OCI-LY3 (cell line): Measurements from ENCODE around the gene RPA4.

Experiments used
- H2AFZ ChIP-seq: fragments of 200-600, 300-600 bp; shearing (Covaris generic); 2 replicates; pipeline ENCODE4 v1.6.0; 2014; ENCODE audit warnings: antibody characterized with exemption, low read depth, low read length
- H3K27ac ChIP-seq: fragments of 200-600, 300-600 bp; sonication (generic); 2 replicates; pipeline ENCODE4 v1.5.1; 2014; ENCODE audit warnings: mild to moderate bottlenecking, low read length, moderate library complexity, mixed read lengths
- H3K27me3 ChIP-seq: fragments of 200-600, 300-600 bp; sonication (generic); 2 replicates; pipeline ENCODE4 v1.6.1; 2014; ENCODE audit warnings: low read depth, low read length, mixed read lengths
- H3K36me3 ChIP-seq: fragments of 200-600, 300-600 bp; sonication (generic); replicated peaks from 2 replicates; pipeline ENCODE3; 2014; ENCODE audit warnings: low read depth, low read length, mixed read lengths
- H3K4me1 ChIP-seq: fragments of 300-600, 200-600 bp; sonication (generic); 2 replicates; pipeline ENCODE4 v1.6.1; 2014; ENCODE audit warnings: low read length, mixed read lengths
- H3K4me2 ChIP-seq: fragments of 200-600, 300-600 bp; sonication (generic); 2 replicates; pipeline ENCODE4 v1.6.1; 2014; ENCODE audit warnings: low read length, mixed read lengths
- H3K4me3 ChIP-seq: fragments of 300-600, 200-600 bp; sonication (generic); 2 replicates; pipeline ENCODE4 v1.5.1; 2014; ENCODE audit warnings: antibody characterized with exemption, mild to moderate bottlenecking, low read length, moderate library complexity
- H3K79me2 ChIP-seq: fragments of 300-600, 200-600 bp; shearing (Covaris generic); 2 replicates; pipeline ENCODE4 v1.6.1; 2014; ENCODE audit warnings: mild to moderate bottlenecking, low read length, mixed read lengths
- H3K9ac ChIP-seq: fragments of 300-600, 200-600 bp; shearing (Covaris generic); 2 replicates; pipeline ENCODE4 v1.6.0; 2014; ENCODE audit warnings: mild to moderate bottlenecking, low read length, moderate library complexity
- H3K9me3 ChIP-seq: fragments of 200-600, 300-600 bp; shearing (Covaris generic); 2 replicates; pipeline ENCODE4 v1.6.1; 2014; ENCODE audit warnings: low read length, mixed read lengths; ENCODE audit not compliant: insufficient read depth
- H4K20me1 ChIP-seq: fragments of 200-600, 300-600 bp; sonication (generic); 2 replicates; pipeline ENCODE4 v1.6.1; 2016; ENCODE audit warnings: low read length, mixed read lengths; ENCODE audit not compliant: insufficient read depth
- EZH2phosphoT487 ChIP-seq: fragments of 200-600 bp; shearing (Covaris generic); IDR thresholded peaks from 2 replicates; pipeline ENCODE4 v1.6.1; 2018; ENCODE audit warnings: antibody characterized with exemption, mixed run types, low read depth
- TF ChIP-seq, protein P1 (sequence below): fragments of 200-600, 300-600 bp; sonication (generic); IDR thresholded peaks from 2 replicates; pipeline ENCODE4 v1.5.1; 2014; ENCODE audit warnings: antibody characterized with exemption, low read length, low read depth

The RPA4 gene

DNA sequence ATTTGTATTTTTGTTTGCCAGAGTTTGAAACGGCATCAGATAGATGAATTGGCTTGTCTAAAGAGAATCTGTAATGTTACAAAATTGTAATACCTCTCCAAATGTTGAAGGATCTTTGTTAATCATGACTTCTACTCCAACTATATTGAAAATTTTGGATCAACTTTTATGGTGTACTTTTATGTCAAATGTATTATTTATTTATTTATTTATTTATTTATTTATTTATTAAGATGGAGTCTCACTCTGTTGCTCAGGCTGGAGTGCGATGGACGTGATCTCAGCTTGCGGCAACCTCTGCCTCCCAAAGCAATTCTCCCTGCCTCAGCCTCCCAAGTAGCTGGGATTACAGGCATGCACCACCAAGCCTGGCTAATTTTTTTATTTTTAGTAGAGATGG is 36.0 kb downstream of the RPA4 start:
- H3K9ac ChIP-seq: no peak overlapping the region
- no peaks in the 10 kb centered on the region for H3K36me3 ChIP-seq
- no peaks in the 10 kb centered on the region for H4K20me1 ChIP-seq
- H3K4me2 ChIP-seq: no peak overlapping the region
- TF ChIP-seq, protein P1, sequence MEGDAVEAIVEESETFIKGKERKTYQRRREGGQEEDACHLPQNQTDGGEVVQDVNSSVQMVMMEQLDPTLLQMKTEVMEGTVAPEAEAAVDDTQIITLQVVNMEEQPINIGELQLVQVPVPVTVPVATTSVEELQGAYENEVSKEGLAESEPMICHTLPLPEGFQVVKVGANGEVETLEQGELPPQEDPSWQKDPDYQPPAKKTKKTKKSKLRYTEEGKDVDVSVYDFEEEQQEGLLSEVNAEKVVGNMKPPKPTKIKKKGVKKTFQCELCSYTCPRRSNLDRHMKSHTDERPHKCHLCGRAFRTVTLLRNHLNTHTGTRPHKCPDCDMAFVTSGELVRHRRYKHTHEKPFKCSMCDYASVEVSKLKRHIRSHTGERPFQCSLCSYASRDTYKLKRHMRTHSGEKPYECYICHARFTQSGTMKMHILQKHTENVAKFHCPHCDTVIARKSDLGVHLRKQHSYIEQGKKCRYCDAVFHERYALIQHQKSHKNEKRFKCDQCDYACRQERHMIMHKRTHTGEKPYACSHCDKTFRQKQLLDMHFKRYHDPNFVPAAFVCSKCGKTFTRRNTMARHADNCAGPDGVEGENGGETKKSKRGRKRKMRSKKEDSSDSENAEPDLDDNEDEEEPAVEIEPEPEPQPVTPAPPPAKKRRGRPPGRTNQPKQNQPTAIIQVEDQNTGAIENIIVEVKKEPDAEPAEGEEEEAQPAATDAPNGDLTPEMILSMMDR: no peak
- TF ChIP-seq EZH2phosphoT487: no peak
- no peaks in the 10 kb centered on the region for H3K27me3 ChIP-seq
- H3K27ac ChIP-seq: no peak overlapping the region
- no peak overlapping the region for H2AFZ ChIP-seq
- no peaks in the 10 kb centered on the region for H3K4me1 ChIP-seq
- H3K79me2 ChIP-seq: no peaks in the 10 kb centered on the region
- H3K9me3 ChIP-seq: no peaks in the 10 kb centered on the region
- H3K4me3 ChIP-seq: no peak overlapping the region

DNA sequence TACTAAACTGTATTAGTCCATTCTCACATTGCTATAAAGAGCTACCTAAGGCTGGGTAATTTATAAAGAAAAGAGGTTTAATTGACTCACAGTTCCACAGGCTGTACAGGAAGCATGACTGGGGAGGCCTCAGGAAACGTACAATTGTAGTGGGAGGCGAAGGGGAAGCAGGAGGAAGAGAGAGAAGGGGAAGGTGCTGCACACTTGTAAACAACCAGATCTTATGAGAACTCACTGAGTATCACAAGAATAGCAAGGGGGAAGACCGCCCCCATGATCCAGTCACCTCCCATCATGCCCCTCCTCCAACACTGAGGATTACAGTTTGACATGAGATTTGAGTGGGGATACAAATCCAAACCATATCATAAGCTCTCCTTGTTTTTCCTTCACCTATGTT is 40.9 kb downstream of the RPA4 start:
- no peak overlapping the region for H3K27ac ChIP-seq
- no peak overlapping the region for H2AFZ ChIP-seq
- H3K27me3 ChIP-seq: no peaks in the 10 kb centered on the region
- no peaks in the 10 kb centered on the region for H4K20me1 ChIP-seq
- H3K79me2 ChIP-seq: no peaks in the 10 kb centered on the region
- no peaks in the 10 kb centered on the region for H3K4me1 ChIP-seq
- no peak for TF ChIP-seq EZH2phosphoT487
- TF ChIP-seq, protein P1: no peak
- no peak overlapping the region for H3K9ac ChIP-seq
- H3K4me3 ChIP-seq: no peak overlapping the region
- no peak overlapping the region for H3K4me2 ChIP-seq
- H3K9me3 ChIP-seq: no peaks in the 10 kb centered on the region
- no peaks in the 10 kb centered on the region for H3K36me3 ChIP-seq

- Histone ChIP-seq H2AFZ (no peak overlapping the region), H3K4me1 (no peaks in the 10 kb centered on the region), H4K20me1 (no peaks in the 10 kb centered on the region), H3K4me2 (no peak overlapping the region), H3K9ac (no peak overlapping the region), H3K9me3 (no peaks in the 10 kb centered on the region), H3K4me3 (no peak overlapping the region), H3K27ac (no peak overlapping the region), H3K79me2 (no peaks in the 10 kb centered on the region), H3K27me3 (no peaks in the 10 kb centered on the region), H3K36me3 (no peaks in the 10 kb centered on the region)
- no peak for TF ChIP-seq EZH2phosphoT487
- TF ChIP-seq, protein P1: no peak
Observed at GRCh38 chrX:96929036-96929435, 45.3 kb downstream of the RPA4 start.
